CD4-positive, alpha-beta T cell treated with Interferon gamma for 1 hour (primary cell): ENCODE measurements around the gene UNC5C.
"Not testable (repeated sequence)": the region's sequence is repeated elsewhere in the genome, so short reads cannot be mapped to it uniquely, and the experiment has no call there.

Experiments
- DNase-seq: peaks from one replicate; pipeline ENCODE4 v3.0.0-alpha.2; 2020

The UNC5C gene

DNA sequence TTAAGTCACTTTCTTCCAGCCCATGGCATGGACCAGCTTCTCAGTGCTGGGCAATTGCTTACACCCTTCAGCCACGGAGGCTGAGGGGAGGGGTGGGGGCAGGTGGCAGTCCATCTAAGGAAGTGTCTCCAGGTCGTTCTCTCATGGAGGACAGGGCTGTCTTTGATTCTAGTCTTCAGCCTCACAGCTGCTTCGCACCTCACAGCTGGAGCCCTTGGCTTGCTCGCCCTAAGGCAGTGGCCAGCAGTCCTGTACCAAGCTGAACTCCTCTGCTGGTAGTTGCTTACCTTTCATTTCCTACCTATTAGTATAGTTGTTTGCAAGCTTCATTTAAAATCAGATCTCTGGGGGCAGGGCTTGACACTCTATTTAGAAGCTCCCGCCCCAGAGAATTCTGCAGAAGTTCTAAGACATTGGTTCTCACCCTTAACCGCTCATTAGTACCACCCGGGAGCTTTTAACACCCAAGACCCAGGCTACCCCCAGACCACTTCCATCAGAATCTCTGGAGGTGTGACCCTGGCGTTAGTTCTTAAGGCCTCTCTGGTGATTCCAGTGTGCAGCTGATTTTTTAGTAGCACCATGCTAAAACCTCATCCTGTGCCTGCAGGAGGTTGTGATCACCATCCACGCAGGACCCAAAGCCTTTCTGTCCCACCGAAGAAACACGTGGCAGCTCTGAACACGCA, 386.8 kb downstream of the UNC5C start:
- no peak for DNase-seq

- DNase-seq: no peak
Observed at GRCh38 chr4:95159384-95159783, 389.4 kb downstream of the UNC5C start.

- DNase-seq: no peak
Observed at GRCh38 chr4:95158626-95159025, 390.1 kb downstream of the UNC5C start.

GRCh38 chr4:95158045-95158444, 390.7 kb downstream of the UNC5C start:
- DNase-seq: no peak

DNA sequence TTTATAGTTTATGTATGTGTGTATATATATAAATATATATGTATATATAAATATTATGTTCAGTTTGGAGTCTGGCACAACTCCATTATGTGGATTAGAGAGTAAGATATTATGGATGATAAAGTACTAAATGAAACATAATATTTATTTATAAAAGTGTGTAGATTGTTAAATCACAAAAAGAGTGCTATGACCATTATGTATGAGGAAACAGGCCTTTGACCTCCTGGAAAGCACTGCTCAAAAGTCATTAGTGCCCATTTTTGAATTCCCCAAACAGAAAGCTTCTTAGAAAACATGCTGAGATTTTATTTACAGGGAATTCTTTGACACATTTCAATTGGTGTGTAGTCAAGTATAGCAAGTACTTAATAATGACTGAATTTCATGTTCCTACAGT, 391.2 kb downstream of the UNC5C start:
- DNase-seq: no peak

GRCh38 chr4:95156452-95156765, 392.4 kb downstream of the UNC5C start:
- no peak for DNase-seq

- DNase-seq: no peak
Observed at GRCh38 chr4:95155759-95156451, 392.9 kb downstream of the UNC5C start.

- DNase-seq: no peak
Observed at GRCh38 chr4:95153182-95153581, 395.6 kb downstream of the UNC5C start.

- DNase-seq: no peak
Observed at GRCh38 chr4:95151255-95151654, 397.5 kb downstream of the UNC5C start.

DNA sequence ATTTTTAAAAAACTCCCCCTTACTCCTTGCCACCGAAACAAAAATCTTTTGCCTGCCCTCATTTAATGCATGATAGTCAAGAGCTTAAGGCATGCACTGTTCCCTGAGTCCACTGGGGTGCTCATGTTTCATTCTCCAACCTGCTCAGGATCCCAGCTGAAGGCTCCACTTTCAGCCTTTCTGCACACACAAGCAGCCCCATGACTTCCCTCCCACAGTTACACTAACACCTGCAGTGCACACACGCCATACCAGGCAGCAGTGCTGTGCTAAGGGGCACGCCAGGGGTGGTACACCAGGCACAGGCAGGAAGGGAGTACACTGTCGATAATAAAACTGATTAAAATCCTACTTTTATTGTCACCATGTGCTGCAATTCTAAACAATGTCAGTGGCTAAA, 405.8 kb downstream of the UNC5C start:
- DNase-seq: no peak

DNA sequence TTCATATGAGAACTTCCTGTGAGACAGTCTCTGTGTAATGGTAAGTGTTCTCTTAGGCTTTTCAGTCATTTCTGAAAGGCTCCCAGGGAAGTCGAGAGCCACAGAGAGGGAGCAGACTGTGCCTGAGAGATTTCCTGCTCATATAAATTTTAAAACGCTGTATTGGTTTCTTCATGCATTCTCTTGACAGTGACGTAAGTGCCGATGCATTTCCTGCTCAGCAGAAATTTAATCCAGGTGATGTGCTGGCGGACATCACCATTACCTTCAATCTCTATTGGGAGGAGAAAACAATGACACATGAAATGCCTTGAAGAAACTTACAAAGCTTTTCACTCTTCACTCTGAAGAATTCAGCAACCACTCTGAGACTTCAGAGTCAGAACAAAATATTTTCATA, 407.4 kb downstream of the UNC5C start:
- no peak for DNase-seq

GRCh38 chr4:95139424-95139823, 409.3 kb downstream of the UNC5C start:
- not testable (repeated sequence) for DNase-seq

- DNase-seq: not testable (repeated sequence)
Observed at GRCh38 chr4:95134016-95134415, 414.8 kb downstream of the UNC5C start.

GRCh38 chr4:95129821-95130311, 418.9 kb downstream of the UNC5C start:
- no peak for DNase-seq

GRCh38 chr4:95129031-95129430, 419.7 kb downstream of the UNC5C start:
- DNase-seq: no peak

DNA sequence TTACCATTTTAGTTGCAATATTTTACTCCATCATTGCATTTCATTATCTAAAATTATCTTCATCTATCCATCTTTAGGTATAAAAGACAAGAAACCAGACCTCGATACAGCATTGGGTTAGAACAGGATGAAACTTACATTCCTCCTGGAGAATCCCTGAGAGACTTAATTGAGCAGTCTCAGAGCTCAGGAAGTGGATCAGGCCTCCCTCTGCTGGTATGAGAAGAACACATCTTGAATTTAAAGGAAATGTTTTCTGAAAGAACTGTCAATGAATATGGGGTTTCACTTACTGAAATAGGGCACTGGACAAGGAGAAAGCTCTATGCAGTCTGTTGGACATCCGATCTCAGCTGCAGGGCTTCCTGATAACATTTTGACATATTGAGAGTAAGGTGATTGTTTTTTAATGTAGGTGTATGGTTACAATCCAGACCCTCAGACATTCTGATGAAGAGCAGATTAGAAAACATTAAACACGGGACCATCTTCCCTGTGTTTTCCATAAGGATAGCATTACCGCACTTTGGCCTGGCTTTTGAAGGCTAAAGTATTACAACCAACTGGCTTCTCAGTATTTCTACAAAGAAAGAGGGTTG, 423.8 kb downstream of the UNC5C start:
- DNase-seq: no peak

DNA sequence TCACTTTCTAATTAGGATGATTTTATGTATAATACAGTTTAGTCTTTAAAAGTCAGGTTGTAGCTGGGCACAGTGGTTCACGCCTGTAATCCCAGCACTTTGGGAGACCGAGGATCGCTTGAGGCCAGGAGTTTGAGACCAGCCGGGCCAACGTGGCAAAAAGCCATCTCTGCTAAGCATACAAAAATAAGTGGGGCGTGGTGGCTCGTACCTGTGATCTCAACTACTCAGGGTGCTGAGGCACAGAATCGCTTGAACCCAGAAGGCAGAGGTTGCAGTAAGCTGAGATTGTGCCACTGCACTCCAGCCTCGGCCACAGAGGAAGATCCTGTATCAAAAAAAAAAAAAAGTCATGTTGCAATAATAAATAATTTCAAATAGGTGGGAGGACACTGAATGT, 426.8 kb downstream of the UNC5C start:
- no peak for DNase-seq

- no peak for DNase-seq
Observed at GRCh38 chr4:95120456-95120855, 428.3 kb downstream of the UNC5C start.

DNA sequence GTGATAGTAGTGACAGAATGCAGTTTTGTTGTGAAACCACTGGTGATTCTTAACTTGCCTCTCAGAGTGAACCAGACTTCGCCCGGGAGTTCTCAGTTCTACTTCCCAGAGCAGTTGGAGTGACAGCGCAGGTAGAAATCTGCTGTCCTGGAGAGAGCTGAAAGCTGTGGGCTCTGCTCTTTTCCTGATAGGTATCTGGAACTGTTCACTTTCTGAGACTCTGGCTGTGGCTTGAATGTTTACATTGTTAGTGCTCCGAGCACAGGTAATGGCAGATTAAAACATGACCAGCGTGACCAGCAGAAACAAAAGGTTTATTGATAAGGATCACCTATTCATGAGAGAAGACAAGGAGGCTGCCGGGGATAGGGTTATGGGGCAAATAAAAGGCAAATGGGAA, 430.3 kb downstream of the UNC5C start:
- no peak for DNase-seq

DNA sequence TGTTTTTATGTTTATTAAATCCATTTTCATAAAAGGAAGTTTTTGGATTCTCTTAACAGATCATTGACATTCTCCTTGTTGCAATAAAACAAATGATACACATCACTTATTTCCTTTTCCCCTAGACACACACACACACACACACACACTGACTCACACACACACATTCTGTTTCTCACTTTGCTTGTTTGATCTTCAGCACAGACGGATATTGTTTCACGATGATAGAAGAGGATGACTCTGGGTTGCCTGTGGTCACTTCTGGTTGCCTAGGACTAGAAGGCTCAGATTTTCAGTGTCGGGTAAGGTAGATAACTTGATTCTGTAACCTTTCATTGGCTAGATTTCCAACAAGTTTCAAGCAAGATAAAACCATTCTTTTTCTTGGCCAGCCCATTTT, 434.3 kb downstream of the UNC5C start:
- no peak for DNase-seq
